ENCODE results near the gene FGF2.

- no peak for TF ChIP-seq POLR2A (IDR thresholded peaks at IDR 0.05)
- TF ChIP-seq, protein P1, sequence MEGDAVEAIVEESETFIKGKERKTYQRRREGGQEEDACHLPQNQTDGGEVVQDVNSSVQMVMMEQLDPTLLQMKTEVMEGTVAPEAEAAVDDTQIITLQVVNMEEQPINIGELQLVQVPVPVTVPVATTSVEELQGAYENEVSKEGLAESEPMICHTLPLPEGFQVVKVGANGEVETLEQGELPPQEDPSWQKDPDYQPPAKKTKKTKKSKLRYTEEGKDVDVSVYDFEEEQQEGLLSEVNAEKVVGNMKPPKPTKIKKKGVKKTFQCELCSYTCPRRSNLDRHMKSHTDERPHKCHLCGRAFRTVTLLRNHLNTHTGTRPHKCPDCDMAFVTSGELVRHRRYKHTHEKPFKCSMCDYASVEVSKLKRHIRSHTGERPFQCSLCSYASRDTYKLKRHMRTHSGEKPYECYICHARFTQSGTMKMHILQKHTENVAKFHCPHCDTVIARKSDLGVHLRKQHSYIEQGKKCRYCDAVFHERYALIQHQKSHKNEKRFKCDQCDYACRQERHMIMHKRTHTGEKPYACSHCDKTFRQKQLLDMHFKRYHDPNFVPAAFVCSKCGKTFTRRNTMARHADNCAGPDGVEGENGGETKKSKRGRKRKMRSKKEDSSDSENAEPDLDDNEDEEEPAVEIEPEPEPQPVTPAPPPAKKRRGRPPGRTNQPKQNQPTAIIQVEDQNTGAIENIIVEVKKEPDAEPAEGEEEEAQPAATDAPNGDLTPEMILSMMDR (IDR thresholded peaks at IDR 0.05), result no peak
Measured at GRCh38 chr4:122876456-122876855, 49.8 kb downstream of the FGF2 start.

Measured in tibial nerve (tissue), 3 donors.